ENCODE data around the gene RHBG. TPM values are rescaled to one million over a fixed set of nuclear protein-coding genes. Genes with fewer than 3 reads are reported as not detected.

Gene RHBG
- total and polyA plus RNA-seq, 2 experiments from 2014 or later = 1.2 to 1.6 TPM

DNA sequence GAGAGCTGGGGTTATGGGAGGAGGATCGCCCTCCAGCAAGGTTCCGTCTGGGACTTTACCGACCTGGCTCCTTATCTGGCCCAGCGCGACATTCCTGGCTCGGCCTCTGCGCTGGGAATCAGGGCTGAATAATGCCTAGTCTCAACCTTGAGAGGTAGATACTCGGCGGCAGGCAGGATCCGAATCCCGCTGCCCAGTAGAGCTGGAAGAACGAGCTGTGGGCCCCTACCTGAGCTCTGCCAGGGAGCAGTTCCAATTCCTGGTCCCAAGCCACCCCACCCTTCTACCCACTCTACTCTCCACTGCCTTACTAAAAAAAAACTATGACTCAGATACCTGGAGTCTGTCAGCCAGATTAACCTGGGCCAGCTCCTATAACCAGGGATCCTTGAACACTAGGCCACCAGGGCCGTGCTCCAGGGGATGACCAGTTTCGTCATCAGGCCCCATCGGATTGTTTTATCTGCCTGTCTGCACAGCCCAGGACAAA lies 53.6 kb downstream of the RHBG start:
- H3K79me2 ChIP-seq (replicated peaks; ENCODE audit: insufficient read depth) = no peaks in the 10 kb centered on the region
- H3K9me2 ChIP-seq (ENCODE audit: insufficient read depth) = no peaks in the 10 kb centered on the region
- TF ChIP-seq EZH2 (IDR thresholded peaks at IDR 0.05; ENCODE audit: low read depth, unreplicated experiment) = no peak
- TF ChIP-seq, protein P1, sequence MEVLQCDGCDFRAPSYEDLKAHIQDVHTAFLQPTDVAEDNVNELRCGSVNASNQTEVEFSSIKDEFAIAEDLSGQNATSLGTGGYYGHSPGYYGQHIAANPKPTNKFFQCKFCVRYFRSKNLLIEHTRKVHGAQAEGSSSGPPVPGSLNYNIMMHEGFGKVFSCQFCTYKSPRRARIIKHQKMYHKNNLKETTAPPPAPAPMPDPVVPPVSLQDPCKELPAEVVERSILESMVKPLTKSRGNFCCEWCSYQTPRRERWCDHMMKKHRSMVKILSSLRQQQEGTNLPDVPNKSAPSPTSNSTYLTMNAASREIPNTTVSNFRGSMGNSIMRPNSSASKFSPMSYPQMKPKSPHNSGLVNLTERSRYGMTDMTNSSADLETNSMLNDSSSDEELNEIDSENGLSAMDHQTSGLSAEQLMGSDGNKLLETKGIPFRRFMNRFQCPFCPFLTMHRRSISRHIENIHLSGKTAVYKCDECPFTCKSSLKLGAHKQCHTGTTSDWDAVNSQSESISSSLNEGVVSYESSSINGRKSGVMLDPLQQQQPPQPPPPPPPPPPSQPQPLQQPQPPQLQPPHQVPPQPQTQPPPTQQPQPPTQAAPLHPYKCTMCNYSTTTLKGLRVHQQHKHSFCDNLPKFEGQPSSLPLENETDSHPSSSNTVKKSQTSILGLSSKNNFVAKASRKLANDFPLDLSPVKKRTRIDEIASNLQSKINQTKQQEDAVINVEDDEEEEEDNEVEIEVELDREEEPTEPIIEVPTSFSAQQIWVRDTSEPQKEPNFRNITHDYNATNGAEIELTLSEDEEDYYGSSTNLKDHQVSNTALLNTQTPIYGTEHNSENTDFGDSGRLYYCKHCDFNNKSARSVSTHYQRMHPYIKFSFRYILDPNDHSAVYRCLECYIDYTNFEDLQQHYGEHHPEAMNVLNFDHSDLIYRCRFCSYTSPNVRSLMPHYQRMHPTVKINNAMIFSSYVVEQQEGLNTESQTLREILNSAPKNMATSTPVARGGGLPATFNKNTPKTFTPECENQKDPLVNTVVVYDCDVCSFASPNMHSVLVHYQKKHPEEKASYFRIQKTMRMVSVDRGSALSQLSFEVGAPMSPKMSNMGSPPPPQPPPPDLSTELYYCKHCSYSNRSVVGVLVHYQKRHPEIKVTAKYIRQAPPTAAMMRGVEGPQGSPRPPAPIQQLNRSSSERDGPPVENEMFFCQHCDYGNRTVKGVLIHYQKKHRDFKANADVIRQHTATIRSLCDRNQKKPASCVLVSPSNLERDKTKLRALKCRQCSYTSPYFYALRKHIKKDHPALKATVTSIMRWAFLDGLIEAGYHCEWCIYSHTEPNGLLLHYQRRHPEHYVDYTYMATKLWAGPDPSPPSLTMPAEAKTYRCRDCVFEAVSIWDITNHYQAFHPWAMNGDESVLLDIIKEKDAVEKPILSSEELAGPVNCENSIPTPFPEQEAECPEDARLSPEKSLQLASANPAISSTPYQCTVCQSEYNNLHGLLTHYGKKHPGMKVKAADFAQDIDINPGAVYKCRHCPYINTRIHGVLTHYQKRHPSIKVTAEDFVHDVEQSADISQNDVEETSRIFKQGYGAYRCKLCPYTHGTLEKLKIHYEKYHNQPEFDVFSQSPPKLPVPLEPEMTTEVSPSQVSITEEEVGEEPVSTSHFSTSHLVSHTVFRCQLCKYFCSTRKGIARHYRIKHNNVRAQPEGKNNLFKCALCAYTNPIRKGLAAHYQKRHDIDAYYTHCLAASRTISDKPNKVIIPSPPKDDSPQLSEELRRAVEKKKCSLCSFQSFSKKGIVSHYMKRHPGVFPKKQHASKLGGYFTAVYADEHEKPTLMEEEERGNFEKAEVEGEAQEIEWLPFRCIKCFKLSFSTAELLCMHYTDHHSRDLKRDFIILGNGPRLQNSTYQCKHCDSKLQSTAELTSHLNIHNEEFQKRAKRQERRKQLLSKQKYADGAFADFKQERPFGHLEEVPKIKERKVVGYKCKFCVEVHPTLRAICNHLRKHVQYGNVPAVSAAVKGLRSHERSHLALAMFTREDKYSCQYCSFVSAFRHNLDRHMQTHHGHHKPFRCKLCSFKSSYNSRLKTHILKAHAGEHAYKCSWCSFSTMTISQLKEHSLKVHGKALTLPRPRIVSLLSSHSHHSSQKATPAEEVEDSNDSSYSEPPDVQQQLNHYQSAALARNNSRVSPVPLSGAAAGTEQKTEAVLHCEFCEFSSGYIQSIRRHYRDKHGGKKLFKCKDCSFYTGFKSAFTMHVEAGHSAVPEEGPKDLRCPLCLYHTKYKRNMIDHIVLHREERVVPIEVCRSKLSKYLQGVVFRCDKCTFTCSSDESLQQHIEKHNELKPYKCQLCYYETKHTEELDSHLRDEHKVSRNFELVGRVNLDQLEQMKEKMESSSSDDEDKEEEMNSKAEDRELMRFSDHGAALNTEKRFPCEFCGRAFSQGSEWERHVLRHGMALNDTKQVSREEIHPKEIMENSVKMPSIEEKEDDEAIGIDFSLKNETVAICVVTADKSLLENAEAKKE (CRISPR knock-in tag; IDR thresholded peaks at IDR 0.05) = no peak
- no peak for TF ChIP-seq NANOG (IDR thresholded peaks at IDR 0.05; ENCODE audit: borderline replicate concordance)
- TF ChIP-seq ETS1 (IDR thresholded peaks at IDR 0.05) = no peak
- no peak for TF ChIP-seq EZH2phosphoT487 (IDR thresholded peaks at IDR 0.05; ENCODE audit: unreplicated experiment)
- no peak for TF ChIP-seq CTCF (conservative IDR thresholded peaks at IDR 0.05; ENCODE audit: low read depth in 2 of 2)
- no peak for TF ChIP-seq POLR2AphosphoS5 (IDR thresholded peaks at IDR 0.05; ENCODE audit: low read depth)
- TF ChIP-seq ZNF331 (CRISPR knock-in tag; IDR thresholded peaks at IDR 0.05; ENCODE audit: low read depth) = no peak
- TF ChIP-seq REST (IDR thresholded peaks at IDR 0.05; ENCODE audit: unreplicated experiment) = no peak
- no peak for TF ChIP-seq CREB1 (CRISPR knock-in tag; IDR thresholded peaks at IDR 0.05; ENCODE audit: low read depth)
- no peak for TF ChIP-seq JUNB (IDR thresholded peaks at IDR 0.05; ENCODE audit: unreplicated experiment)
- TF ChIP-seq ZNF114 (CRISPR knock-in tag; IDR thresholded peaks at IDR 0.05) = no peak
- no peak for TF ChIP-seq STAT1 (IDR thresholded peaks at IDR 0.05; ENCODE audit: unreplicated experiment)
- peaks cover 36% of the 10 kb centered on the region for H3K4me1 ChIP-seq (ENCODE audit: insufficient read depth)
- H3K27me3 ChIP-seq (ENCODE audit: insufficient read depth) = peaks cover 100% of the 10 kb centered on the region
- Mint-ChIP-seq H3K4me3 (peak overlapping the region; percentile 72), H3K27me3 (ENCODE audit: insufficient read depth, low read depth, poor library complexity) (peaks cover 80% of the 10 kb centered on the region), H3K9me3 (no peaks in the 10 kb centered on the region), H3K27ac (no peak overlapping the region), H3K4me1 (peaks cover 36% of the 10 kb centered on the region), H3K36me3 (ENCODE audit: low read depth) (no peaks in the 10 kb centered on the region)
- peak overlapping the region; percentile 66 for H3K4me3 ChIP-seq
- no peak overlapping the region for H3K27ac ChIP-seq (ENCODE audit: low read depth)
- H3F3A ChIP-seq (replicated peaks; ENCODE audit: low read depth) = peaks cover 28% of the 10 kb centered on the region
- peaks cover 9% of the 10 kb centered on the region; the same call in 1 of the 2 replicates for H4K20me1 ChIP-seq (replicated peaks; ENCODE audit: insufficient read depth)
- peak overlapping the region; percentile 90 for H3K4me2 ChIP-seq
- peak; percentile 65 for DNase-seq (ENCODE audit: low spot score)
- H2AFZ ChIP-seq = peak overlapping the region; percentile 80
- ATAC-seq = peak; percentile 8
- H3K36me3 ChIP-seq (ENCODE audit: insufficient read depth) = no peaks in the 10 kb centered on the region

All from GM23338 (cell line).